Suprapubic skin (tissue), 3 donors: ENCODE results near the gene FOS.

Experiments
- EP300 ChIP-seq: sonication (generic); formaldehyde crosslinking; IDR thresholded peaks from one replicate; pipeline ENCODE4 v1.6.1; 2017; ENCODE audit warnings: antibody characterized with exemption
- TF ChIP-seq, protein P1 (sequence below), 2 donors: fragments of 200-600 bp in 1 of 2; fragments of 450-650 bp in 1 of 2; sonication (generic) in 1 of 2; IDR thresholded peaks; one replicate each; pipeline ENCODE4 v1.5.1; 2016 to 2019; ENCODE audit warnings: antibody characterized with exemption in 2 of 2, mild to moderate bottlenecking in 1 of 2, moderate library complexity in 1 of 2

GRCh38 chr14:75229661-75230139 is 48.9 kb upstream of the FOS start:
- TF ChIP-seq, protein P1, sequence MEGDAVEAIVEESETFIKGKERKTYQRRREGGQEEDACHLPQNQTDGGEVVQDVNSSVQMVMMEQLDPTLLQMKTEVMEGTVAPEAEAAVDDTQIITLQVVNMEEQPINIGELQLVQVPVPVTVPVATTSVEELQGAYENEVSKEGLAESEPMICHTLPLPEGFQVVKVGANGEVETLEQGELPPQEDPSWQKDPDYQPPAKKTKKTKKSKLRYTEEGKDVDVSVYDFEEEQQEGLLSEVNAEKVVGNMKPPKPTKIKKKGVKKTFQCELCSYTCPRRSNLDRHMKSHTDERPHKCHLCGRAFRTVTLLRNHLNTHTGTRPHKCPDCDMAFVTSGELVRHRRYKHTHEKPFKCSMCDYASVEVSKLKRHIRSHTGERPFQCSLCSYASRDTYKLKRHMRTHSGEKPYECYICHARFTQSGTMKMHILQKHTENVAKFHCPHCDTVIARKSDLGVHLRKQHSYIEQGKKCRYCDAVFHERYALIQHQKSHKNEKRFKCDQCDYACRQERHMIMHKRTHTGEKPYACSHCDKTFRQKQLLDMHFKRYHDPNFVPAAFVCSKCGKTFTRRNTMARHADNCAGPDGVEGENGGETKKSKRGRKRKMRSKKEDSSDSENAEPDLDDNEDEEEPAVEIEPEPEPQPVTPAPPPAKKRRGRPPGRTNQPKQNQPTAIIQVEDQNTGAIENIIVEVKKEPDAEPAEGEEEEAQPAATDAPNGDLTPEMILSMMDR (IDR thresholded peaks at IDR 0.05), result no peak
- no peak for TF ChIP-seq EP300
